Central memory CD4-positive, alpha-beta T cell (primary cell): Measurements from ENCODE around the gene CARS1.

Source experiments
- DNase-seq: peaks from one replicate; pipeline ENCODE4 v3.0.0; 2022

Gene CARS1

DNA sequence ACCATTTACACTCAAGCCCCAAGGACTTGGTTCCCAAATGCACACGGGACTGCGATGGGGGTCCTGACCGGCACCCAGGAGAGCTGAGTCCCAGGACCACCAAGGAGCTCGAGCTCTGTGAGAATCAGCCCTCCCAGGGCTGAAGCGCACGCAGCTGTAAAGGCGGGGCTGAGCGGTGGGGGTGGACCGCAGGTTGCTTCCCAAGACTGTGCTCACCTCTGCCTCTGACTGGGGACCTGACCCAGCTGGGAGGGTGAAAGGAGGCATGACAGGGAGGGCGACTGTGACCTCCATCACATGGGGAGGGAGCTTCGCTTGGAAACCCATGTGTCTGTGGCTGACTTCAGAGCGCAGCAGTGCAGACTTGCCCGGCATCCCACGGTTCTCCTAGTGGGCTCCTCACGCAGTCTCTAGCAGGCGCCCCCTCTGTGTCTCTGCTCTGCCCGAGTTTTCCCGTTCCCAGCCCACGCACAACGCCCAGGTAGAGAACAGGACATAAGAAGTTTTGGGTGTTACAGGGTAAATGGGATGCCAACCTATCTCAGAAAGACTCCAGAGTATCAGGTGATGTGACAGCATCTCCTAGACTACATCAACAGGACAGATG is 49.7 kb downstream of the CARS1 start:
- DNase-seq, result no peak

DNA sequence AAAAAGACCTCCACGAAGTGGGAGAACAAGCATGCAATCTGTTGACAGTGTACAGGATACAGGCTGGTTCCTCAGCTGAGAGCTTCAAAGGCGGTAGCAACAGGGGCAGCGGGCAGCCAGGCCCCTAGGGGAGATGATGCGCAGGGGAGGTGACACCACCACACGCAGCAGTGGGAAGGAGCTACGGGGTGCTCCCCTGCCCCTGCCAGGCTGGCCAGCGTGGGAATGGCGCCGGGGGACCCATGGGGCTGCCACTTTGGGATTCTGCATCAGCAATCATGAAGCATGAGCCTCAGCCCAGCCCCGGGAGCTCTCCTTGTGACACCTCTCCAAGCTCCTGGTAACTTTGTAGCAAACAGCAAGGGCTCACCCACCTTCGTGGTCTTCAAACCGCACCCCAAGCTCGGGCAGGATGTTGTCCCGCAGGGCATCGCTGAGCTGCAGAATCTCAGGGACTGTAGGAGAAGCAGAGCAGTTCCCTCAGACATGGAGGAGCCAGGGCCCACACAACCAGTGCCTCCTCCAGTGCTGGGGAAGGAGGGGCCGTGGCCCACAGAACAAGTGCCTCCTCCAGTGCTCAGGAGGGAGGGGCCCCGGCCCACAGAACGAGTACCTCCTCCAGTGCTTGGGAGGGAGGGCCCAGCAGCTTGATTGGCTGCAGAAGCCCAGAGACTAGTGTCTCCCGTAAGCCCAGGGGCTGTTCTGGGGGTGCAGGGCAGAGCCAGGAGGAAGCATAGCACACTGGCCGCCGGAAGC is 50.5 kb downstream of the CARS1 start:
- DNase-seq, result no peak

GRCh38 chr11:3004481-3004880 is 52.7 kb downstream of the CARS1 start:
- no peak for DNase-seq

- DNase-seq, result no peak
Measured at GRCh38 chr11:3003396-3004231, 53.6 kb downstream of the CARS1 start.

GRCh38 chr11:3002871-3003270 is 54.4 kb downstream of the CARS1 start:
- DNase-seq, result no peak

- DNase-seq, result no peak
Measured at GRCh38 chr11:3002351-3002861, 54.8 kb downstream of the CARS1 start.

- no peak for DNase-seq
Measured at GRCh38 chr11:3001496-3001895, 55.7 kb downstream of the CARS1 start.

- no peak for DNase-seq
Measured at GRCh38 chr11:3000032-3000961, 56.9 kb downstream of the CARS1 start.

DNA sequence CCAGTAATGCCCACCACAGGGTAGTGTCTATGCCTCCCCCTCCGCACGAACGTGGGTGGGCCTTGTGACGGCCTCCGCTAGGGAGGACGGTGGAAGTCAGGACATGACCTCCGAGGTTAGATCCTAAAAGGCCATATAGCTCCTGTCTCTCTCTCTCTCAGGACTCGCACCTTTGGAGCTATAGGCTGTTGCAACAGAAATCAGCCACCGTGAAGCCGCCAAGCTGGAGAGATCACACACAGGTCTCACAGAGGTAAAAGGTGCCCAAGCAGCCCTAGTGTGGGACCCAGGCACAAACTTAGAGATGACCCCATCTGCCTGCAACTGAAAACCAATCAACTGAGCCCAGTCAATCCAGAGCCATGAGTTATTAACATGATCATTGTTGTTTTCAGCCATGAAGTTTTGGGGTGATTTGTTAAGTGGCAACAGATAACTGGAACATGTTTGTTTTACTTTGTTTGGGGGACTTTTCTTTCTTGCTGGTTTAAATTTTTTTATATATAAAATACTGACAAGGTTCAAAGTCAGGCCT is 57.7 kb downstream of the CARS1 start:
- DNase-seq, result no peak

GRCh38 chr11:2998073-2998850 is 59.0 kb downstream of the CARS1 start:
- no peak for DNase-seq

DNA sequence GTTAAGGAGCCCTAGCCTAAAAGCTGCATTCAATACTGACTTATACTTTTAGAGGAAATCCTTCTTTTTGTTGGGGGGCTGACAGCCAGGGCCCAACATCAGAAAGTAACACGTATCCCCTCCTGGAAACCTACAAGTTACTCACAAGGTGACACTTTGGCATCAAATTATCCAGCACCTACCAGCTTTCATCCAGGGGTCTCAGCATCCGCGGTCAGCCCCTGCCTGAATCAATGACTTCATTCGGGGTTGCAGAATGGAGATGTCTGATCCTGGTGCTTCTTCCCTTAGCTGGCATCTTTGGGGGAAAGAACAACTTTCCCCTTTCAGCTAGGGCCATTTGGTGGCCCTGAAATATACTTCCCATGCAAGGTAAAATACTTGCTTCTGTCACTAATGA is 59.8 kb downstream of the CARS1 start:
- DNase-seq, result no peak

DNA sequence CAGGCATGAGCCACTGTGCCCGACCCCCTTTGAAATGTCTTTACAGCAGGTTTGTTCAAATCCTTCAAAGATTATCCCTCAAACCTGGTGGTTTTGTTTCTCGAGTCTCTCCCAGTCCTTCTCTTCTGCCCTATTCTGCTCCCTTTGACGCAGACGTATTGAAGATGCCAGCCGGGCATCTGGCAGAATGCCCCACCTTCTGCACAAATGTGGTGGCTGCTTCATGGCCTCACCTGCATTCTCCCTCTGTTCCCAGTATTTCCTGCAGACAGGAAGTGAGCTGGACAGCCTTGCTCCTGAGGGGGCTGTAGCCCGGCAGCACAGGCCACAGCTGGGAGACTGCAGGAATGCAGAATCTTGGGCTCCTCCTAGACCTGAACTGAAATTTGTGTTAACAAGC is 60.2 kb downstream of the CARS1 start:
- DNase-seq, result no peak

- DNase-seq, result no peak
Measured at GRCh38 chr11:2995893-2996554, 61.2 kb downstream of the CARS1 start.

GRCh38 chr11:2995031-2995561 is 62.1 kb downstream of the CARS1 start:
- DNase-seq, result no peak

DNA sequence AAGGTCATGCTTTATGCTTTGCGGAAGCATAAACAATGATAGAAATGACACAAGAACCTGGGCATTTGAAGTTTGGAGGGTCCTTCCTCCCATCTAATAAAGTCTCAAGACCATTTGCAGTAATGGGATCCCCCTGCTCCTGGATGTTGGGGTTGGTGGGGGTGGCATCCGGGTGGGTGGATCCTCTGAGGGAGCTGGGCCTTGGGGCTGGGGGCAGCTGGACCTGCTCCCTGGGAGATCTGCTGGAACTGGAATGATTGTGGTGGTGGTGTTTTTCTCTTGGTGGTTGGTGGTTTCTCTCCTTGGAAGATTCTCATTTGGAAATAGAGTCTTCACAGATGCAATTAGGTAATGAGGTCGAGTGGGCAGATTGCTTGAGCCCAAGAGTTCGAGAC is 62.9 kb downstream of the CARS1 start:
- no peak for DNase-seq

GRCh38 chr11:2992997-2993325 is 64.3 kb downstream of the CARS1 start:
- no peak for DNase-seq

- peak; percentile 95 for DNase-seq
Measured at GRCh38 chr11:2992234-2992996, 64.8 kb downstream of the CARS1 start, which contains the start of gene NAP1L4. Gene NAP1L4 (minus strand): TSS chr11:2992329. CDS start chr11:2979220, 13,109 bp downstream.

DNA sequence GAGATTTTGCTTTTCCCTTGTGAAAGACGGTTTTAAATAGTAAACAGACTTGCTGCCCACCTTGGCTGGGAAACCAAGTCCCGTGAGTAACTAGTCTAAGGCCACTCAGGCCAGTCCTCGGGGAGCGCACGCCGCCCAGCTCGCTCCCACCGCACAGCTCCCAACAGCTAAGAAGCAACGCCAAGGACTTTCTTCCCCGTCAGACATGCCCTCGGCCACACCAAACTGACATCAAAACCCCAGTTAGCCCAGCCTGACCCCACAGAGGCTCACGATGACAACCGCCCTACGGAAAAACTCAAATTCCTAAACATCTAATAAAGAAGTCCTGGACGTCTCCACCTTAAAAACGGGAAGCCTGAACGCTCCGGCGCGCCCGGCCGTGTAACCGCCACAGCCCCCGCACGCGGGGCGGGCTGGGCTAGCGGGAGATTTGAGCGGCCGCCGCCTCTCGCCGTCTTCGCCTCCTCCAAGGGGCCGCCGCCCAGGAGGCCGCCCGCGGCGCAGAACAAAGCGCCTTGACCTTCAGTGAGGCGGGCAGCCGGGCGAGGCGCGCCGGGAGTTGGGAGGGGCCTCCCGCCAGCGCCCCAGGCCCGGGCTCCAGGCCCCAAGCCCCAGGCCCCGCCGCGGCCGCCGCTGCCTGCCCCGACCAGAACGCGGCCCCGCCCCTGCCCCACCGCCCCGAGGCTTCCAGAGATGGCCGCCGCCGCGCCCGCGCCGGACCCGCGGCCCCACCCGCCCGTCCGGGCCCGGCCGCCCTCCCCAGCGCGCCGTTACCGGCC is 65.6 kb downstream of the CARS1 start:
- DNase-seq, result no peak
